DMS114 treated with DMSO at 0.1 percent for 48 hours (cell line): ENCODE data around the gene HK1.
"Not testable (repeated sequence)": the region's sequence is repeated elsewhere in the genome, so short reads cannot be mapped to it uniquely, and the experiment has no call there.

ENCODE experiments used
- DNase-seq: peaks from one replicate; lab custom pipeline; 2025; ENCODE audit not compliant: unreplicated experiment; lab: John Stamatoyannopoulos, UW

The HK1 gene

GRCh38 chr10:69306421-69306820 is 28.1 kb downstream of the HK1 start:
- no peak for DNase-seq

- no peak for DNase-seq
Measured at GRCh38 chr10:69307434-69307833, 29.1 kb downstream of the HK1 start.

GRCh38 chr10:69308304-69308703 is 30.0 kb downstream of the HK1 start:
- DNase-seq, result not testable (repeated sequence)

- DNase-seq, result no peak
Measured at GRCh38 chr10:69311309-69311708, 33.0 kb downstream of the HK1 start.

DNA sequence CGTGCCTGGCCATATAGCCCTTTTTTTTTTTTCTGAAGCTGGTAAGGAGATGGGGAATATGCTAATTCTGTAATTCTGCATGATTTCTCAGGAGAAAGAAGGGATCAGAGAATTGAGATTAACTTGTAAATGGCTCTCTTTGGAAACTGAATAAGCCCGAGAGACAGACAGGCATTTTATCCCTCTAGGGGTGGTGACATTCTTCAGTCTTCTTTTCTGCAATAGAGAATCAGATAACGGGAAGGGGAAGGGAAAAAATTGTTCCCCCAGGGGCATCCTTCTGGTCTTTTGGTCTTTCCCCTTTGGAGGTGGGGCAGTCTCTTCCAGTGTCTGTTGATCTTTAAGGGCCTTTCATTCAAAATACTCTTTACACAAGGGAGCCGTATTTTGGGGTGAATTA is 34.2 kb downstream of the HK1 start:
- no peak for DNase-seq

- no peak for DNase-seq
Measured at GRCh38 chr10:69315100-69315542, 36.8 kb downstream of the HK1 start.

- no peak for DNase-seq
Measured at GRCh38 chr10:69315610-69316312, 37.5 kb downstream of the HK1 start.

DNA sequence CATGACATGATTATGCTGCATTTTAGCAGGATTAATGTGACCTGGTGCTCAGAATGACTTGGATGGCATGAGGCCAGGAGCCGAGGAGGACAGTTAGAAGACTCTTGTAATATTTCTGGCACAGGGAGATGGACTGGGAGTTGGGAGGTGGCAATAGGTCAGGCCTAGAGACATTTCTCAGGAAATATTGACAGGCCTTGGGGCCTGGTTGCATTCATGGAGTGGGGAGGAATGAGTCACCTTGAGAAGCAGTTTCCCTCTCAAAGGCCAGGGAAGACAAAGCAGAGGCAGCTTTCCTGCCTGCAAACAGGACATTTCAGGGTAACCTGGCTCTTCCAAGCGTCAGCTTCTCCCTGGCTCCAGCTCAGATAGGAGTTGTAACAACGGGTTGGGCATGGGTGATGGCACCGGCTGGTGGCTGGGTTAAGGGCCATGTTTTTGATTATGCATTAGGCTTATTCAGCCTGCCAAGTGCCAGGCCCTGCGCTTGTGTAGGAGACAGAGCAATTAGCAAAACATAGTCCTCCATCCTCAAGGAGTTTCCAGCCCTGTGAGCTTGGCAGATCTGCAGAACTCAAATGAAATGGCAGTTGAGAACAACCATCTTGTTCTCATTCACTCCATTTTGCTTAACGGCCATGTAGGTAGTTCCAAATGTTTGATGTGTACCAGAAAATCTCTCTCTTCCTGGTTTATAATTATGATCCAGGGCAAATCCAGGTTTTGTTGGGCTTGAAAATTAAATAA is 38.2 kb downstream of the HK1 start:
- no peak for DNase-seq

GRCh38 chr10:69317175-69317604 is 38.9 kb downstream of the HK1 start:
- no peak for DNase-seq

DNA sequence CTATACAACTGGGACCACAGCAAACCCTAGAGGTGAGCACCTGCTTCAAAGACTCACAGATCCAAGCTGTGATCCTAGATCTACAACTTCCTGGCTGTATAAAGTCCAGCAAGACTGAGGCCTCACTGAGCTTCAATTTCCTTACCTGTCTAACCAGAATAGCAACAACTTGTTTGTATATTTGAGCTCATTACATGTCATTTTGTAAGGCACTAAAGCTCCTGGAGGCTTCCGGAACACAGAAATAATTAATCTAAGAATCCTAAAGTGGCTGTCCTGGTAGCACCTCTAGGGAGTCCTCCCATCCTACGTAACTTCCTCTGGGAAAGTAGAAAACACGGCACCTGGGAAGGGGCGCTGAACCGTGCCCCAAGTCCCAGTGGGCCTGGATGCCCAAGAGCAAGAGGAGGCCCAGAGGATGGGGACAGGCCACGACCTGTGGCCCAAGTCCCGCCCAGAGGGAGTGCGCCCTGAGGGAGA is 39.4 kb downstream of the HK1 start:
- DNase-seq, result no peak

- DNase-seq, result peak; percentile 78
Measured at GRCh38 chr10:69318106-69318866, 40.0 kb downstream of the HK1 start.

DNA sequence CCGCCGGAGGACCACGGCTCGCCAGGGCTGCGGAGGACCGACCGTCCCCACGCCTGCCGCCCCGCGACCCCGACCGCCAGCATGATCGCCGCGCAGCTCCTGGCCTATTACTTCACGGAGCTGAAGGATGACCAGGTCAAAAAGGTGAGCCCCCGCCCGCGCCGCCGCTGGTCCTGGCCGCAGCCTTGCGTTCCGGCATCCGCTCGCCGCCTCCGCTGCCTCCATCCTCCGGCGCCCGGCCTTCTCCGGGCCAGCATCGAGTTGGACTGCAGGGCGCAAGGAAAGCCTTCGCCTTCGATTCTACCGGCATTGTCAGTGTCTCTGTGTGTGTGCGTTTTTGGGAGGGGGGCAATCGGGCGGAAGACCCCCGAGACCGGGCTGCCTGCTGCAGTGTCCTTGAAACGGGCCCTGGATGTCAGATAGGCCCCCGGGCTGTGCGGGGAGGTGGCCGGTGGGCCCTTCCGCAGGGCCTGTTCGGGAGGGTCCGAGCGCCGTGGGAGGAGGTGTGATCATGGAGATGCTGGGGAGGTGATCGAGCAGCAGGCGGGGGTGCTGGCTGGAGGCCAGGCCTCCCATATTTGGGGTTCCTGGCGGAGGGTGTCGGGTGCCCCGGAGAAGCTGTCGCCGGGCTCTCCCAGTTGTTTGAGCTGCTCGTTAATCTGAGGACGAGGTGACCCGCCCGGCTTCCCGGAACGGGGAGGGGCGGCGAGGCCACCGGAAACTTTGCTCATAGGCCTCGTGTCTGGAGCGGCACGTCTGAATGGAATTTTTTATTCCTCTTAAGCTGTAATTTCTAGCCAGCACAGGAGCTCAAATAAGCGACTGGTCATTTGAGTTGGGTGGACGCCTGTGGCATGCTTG is 40.8 kb downstream of the HK1 start:
- DNase-seq, result no peak

DNA sequence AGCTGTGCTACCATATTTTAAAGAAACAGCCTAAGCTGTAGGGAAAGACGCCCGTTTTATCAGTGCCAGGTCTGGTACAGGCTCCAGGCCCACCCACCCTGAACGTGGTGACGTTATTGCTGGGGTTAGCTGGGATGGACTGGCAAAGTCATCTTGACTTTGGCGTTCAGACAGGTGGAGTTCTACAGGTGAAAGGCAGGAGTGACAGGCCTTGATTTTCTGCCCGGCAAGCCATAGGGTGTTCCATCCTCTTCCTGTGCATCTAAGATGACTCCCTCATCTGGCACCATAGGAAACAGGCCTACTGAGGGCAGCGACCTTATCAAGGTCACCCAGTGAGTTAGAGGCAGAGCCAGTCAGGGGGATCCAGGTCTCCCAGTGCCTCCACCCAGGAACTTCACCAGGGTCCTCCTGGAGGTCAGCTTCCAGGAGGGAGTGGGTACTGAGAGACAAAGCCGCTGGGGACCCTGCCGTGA is 41.6 kb downstream of the HK1 start:
- DNase-seq, result no peak

- no peak for DNase-seq
Measured at GRCh38 chr10:69320521-69320920, 42.2 kb downstream of the HK1 start.

DNA sequence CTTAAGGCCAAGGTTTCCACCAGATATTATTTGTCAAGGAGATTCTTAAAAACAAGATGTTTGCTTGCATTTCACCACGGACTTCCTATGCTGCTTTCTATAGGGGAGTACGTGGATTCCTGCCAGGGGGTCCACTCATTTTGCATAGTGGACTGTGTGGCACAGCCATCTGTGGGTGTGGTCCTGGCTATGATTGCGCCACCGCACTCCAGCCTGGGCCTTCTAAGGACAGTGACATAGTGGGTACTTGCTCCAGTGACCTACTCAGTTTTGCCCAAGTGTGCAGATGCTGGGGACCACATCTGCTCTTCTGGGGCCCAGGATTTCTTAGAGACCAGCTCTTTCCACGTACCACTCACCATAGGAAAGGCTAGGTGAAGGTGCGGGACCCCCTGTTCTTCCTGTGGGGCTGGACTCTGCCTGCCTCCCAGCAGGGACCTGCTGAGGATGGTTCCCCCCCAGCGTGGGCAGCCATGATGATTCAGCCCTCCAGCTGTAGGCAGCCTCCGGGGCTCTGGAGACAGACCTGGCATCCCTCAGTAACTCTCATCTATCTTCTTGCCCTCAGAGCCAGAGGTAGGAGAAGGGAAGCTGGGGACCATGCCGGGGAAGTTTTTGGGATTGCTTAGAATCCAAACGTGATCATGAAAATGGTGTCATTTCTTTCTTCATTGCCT is 42.9 kb downstream of the HK1 start:
- no peak for DNase-seq

- DNase-seq, result no peak
Measured at GRCh38 chr10:69321865-69322264, 43.6 kb downstream of the HK1 start.

DNA sequence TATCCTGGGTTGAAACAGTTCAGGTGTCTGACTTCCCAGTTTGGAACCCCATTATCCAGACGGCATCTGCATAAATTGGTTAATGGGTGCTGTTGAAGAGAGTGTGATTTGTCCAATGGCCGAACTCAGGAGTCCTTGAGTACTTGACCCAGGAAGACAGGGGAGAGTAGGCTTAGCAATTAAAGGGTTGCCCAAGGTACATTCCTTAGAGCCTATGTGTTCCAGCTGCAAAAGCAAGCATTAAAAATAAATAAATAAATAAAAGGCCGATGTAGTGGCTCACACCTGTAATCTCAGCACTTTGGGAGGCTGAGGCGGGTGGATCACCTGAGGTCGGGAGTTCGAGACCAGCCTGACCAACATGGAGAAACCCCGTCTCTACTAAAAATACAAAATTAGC is 44.0 kb downstream of the HK1 start:
- DNase-seq, result not testable (repeated sequence)

DNA sequence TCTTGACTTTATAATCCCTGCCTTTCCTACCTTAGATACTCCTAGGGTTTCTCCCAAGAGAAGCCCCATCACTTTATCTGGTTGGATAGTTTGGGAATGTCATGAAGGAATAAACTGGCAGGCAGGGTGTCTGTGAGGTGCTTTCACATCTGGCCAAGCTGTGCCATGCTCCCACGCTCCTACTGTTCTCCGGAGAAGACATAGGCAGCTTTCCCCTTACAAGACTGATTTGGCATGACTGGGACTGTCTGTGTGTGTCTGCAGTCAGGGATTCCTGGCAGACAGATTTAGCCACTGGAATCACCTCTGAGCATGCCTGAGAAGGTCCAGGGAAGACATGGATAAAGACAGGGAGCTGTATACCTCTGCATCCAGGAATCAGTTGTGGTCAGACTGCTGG is 45.3 kb downstream of the HK1 start:
- DNase-seq, result no peak

GRCh38 chr10:69324583-69324982 is 46.3 kb downstream of the HK1 start:
- no peak for DNase-seq
